GM12872 (cell line): ENCODE results near the gene ASB14.

Source experiments
- CTCF ChIP-seq: IDR thresholded peaks from 3 replicates; pipeline ENCODE4 v1.5.1; 2011; ENCODE audit warnings: low read depth, mild to moderate bottlenecking, low read length, moderate library complexity; ENCODE audit not compliant: insufficient read depth

Gene ASB14

GRCh38 chr3:57288403-57288802 is 4.1 kb downstream of the ASB14 start:
- no peak for TF ChIP-seq CTCF

GRCh38 chr3:57287205-57287604 is 5.3 kb downstream of the ASB14 start:
- TF ChIP-seq CTCF = no peak

- no peak for TF ChIP-seq CTCF
These were observed 9.2 kb downstream of the ASB14 start for GRCh38 chr3:57283334-57283733.

- no peak for TF ChIP-seq CTCF
These were observed 10.8 kb downstream of the ASB14 start for GRCh38 chr3:57281715-57282114.

- no peak for TF ChIP-seq CTCF
These were observed 12.8 kb downstream of the ASB14 start for GRCh38 chr3:57279685-57280084.

GRCh38 chr3:57278237-57278636 is 14.2 kb downstream of the ASB14 start:
- TF ChIP-seq CTCF = no peak

GRCh38 chr3:57275393-57275792 is 17.1 kb downstream of the ASB14 start:
- TF ChIP-seq CTCF = no peak

- no peak for TF ChIP-seq CTCF
These were observed 17.6 kb downstream of the ASB14 start for GRCh38 chr3:57274845-57275244.
